HT-29 (cell line): ENCODE results near the gene TDRD9. TPM values are rescaled to one million over a fixed set of nuclear protein-coding genes. Genes with fewer than 3 reads are reported as not detected.
"Not testable (repeated sequence)": the region's sequence is repeated elsewhere in the genome, so short reads cannot be mapped to it uniquely, and the experiment has no call there.

Experiments
- DNase-seq: peaks from one replicate; pipeline ENCODE4 v3.0.0-alpha.2; 2015; ENCODE audit warnings: low spot score
- total RNA-seq: library from RNA; depleted of rRNA; stranded (reverse); fragments of >200 nt; shearing (Covaris generic); gene quantifications from 2 replicates; pipeline ENCODE4 v1.2.3, GENCODE V29; 2014; rRNA removed

TDRD9 gene, protein sequence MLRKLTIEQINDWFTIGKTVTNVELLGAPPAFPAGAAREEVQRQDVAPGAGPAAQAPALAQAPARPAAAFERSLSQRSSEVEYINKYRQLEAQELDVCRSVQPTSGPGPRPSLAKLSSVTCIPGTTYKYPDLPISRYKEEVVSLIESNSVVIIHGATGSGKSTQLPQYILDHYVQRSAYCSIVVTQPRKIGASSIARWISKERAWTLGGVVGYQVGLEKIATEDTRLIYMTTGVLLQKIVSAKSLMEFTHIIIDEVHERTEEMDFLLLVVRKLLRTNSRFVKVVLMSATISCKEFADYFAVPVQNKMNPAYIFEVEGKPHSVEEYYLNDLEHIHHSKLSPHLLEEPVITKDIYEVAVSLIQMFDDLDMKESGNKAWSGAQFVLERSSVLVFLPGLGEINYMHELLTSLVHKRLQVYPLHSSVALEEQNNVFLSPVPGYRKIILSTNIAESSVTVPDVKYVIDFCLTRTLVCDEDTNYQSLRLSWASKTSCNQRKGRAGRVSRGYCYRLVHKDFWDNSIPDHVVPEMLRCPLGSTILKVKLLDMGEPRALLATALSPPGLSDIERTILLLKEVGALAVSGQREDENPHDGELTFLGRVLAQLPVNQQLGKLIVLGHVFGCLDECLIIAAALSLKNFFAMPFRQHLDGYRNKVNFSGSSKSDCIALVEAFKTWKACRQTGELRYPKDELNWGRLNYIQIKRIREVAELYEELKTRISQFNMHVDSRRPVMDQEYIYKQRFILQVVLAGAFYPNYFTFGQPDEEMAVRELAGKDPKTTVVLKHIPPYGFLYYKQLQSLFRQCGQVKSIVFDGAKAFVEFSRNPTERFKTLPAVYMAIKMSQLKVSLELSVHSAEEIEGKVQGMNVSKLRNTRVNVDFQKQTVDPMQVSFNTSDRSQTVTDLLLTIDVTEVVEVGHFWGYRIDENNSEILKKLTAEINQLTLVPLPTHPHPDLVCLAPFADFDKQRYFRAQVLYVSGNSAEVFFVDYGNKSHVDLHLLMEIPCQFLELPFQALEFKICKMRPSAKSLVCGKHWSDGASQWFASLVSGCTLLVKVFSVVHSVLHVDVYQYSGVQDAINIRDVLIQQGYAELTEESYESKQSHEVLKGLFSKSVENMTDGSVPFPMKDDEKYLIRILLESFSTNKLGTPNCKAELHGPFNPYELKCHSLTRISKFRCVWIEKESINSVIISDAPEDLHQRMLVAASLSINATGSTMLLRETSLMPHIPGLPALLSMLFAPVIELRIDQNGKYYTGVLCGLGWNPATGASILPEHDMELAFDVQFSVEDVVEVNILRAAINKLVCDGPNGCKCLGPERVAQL (N-terminal part only)
- 0.03 TPM in 1 of 2 replicates, not detected in the other for total RNA-seq

DNA sequence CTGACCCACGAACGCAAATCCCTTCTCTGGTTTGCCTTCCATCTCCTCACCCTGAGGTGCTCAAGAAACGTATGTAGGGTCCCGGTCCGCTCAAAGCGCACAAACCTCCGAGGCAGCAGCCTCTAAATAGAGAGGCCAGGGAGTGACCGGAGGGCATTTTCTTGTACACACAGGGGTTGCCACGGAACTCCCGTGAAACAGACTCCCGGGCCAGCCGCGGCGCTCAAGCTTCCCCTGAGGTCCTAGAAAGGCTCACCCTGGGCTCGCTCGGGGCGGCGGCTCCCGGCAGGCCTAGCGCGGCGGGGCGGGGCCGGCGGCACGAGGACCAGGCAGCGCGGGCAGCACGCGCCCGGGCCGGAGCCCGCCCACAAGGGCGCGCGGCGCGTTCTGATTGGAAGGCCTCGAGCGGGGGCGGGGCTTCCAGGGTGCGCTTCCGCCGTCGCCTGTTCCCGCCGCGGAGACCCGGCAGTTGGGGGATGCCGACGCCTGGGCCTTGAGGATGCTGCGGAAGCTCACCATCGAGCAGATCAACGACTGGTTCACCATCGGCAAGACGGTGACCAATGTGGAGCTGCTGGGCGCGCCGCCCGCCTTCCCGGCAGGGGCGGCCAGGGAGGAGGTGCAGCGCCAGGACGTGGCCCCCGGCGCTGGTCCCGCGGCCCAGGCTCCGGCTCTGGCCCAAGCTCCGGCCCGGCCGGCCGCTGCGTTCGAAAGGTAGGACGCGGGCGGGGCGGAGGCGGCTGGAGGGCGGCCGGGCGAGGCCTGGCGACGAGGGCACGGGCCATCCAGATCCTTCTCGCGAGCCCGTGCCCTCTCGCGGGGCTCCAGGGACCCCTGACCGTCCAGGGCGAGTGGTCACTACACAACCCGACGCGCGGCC lies at the start of gene TDRD9:
Gene TDRD9, plus strand, starts transcription at position 446 of the 880 bp plus-strand sequence. Its CDS starts 54 bp downstream, at position 500.
- no peak for DNase-seq

DNA sequence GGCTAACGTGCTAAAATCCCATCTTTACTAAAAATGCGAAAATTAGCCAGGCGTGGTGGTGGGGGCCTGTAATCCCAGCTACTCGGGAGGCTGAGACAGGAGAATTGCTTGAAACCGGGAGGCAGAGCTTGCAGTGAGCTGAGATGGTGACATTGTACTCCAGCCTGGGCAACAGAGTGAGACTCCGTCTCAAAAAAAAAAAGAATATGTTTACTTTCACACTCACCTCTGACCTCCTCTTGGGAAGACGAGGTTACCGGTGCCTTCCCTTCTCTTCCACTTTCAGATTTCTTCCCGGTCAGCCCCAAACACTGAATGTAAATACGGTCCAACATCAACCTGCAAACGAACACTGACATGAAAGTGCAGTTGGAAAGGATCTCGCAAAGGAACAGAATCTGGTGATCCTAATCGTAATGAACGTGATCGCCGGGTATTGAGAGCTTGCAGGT lies 49.1 kb upstream of the TDRD9 start:
- DNase-seq, result no peak

DNA sequence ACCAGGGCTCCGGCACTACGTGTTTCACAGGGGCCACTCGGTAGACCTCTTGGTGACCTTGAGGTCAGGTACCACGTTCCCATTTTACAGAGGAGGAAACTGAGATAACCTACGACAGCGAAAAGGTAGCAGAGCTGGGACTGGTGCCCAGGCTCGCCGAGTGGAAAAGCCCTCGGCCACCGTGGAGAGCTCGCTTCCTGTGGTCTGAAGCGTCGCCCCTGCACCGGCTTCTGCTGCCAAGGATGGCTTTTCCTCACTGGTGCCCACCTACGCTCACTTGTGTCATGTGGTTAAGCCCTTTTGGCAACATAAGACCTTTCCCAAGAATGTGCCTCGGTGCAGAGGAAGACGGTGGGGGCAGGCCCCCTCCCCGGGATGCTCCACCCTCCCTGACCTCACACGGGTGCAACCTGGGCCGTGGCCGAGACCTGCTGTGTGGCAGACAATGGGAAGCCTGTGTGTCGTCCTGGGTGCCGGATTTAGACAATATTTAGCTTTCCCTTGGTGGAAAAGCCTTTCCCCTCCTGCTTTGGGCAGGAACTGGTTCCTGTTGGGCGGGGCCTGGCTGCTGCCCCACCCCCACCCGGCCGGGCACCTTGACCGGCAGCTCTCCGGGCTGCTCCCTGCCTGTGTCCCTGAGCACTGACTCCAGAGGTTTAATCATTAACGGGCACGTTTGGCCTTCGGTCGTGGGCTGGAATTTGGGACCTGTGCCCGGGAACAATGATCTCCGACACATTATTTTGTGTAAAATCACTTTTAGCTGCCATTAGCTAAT lies 48.5 kb upstream of the TDRD9 start:
- DNase-seq, result peak; percentile 78

DNA sequence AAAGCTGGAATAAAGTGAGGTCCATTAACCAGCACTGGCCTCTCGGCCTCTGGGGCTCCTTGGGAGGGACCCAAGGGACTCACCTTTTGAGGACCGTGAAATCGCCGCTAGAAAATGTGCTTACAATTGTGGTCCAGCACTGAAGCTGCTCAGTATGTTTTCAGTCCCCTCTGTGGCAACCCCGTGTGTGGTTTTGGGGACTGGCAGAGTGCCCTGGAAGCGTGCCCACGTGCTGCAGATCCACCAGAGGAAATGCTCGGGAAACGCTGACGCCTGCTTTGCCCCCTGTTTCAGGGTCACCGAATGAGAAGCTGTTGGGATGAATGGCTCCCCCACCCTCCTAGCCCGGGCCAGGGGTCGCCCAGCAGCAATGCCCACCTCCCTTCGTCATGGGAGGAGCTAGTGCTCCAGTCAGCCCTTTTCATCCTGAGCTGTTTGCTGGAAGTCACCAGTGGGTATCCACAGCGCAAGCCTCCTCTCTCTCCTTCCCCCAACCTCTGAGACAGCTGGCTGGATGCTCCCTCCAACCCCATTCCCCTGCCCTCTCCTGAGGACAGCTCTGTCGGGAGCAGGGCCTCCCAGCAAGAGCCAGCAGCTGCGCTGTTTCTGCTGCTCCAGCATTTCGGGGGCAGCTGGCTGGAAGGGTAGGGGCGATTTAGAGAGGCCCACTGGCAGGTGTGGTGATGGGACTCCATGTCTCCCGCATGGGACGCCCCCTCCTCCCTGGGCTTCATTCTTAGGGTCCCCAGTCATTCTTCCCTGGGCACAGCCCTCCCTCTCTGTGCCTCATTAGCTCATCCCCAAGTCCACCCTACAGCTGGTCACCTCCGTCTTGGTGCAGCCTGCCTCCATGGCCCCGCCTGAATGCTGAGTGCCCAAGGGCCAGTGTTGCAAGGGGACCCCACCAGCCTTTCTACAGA lies 47.6 kb upstream of the TDRD9 start:
- DNase-seq, result no peak

DNA sequence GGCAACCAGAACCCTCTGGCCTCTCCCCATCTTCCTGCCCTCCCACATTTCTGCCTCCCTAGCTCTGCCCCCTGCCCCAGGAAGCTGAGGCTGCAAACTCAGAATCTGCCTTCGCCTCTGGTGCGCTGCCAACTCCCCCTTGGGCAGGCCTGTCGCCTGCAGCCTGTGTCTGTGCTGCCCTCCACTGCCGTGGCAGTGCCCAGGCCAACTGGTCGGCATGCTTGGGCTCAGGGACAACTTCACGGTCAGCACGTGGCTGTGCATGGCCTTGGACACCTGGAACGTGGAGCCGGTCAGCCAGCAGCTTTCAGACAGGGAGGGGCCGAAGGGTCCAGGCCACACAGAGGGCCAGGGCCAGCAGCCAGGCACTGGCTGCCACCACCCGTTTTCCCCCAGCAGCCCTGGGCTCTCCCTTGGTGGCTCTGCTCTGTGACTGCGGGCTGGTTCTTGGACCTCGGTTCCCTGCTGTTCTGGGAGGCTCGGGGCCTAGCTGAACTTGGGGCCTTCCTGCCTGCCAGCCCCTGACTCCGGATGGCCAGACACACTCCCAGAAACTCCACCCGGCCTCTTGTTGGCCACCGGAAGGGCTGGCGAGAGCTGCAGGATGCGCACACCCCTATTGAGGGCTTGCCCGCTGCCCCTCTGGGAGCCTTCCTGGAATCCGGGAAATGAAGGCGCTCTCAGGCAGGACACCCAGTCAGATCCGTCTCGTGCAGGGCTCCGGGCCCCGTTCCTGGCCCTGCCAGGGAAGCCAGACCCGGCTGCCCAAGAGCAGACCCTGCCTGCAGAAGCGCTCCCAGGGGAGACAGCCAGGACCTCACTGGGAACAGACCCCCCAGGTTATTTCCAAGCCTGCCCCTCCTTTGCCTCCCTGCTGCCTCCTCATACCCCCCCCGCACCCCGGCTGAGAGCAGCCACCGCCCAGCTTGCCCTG lies 46.7 kb upstream of the TDRD9 start:
- no peak for DNase-seq

DNA sequence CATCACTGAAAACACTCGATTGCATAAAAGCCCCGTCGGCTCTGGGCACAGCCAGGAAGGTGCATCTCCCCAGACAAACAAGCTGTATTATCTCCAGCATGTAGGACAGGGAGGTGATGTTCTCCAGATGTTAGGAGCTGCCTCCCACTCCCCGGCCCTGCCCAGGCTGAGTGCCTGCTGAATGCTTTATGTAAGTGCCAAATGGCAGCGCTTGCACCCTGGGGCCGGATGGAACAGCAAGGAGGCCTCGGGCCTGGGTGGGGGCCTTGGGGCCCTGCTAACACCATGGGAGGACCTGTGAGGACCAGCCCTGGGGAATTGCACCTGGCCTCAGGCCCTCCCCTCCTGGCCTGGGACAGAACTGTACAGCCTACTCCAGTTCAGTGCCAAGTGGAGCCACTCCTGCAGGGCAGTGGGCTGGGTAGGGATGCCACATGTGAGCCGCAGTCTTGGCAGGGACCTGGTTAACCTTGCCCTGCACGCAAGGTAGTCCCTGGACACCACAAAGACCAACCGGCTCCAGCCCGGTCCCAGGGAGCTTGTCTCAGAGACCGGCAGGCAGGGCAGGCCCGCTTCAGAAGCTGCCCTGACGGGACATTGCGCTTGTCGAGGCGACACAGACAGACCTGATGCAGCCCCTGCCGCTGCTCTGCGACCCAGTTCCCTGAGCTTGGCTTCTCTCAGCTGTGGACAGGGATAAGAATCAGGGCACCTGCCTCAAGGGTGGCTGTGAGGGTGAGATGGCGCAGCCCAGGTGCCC lies 45.6 kb upstream of the TDRD9 start:
- no peak for DNase-seq

DNA sequence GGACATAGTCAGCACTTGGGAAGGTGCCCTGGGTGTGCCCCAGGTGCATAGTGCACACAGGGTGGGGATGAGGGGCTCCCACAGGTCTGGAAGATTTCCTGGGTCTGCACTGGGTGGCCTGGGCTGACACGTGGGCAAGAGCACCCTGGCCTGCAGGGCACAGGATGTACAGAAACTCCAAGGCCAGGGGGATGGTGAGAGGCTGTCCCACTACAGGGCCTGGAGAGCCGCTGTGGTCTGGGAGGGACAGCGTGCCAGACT lies 45.1 kb upstream of the TDRD9 start:
- no peak for DNase-seq

DNA sequence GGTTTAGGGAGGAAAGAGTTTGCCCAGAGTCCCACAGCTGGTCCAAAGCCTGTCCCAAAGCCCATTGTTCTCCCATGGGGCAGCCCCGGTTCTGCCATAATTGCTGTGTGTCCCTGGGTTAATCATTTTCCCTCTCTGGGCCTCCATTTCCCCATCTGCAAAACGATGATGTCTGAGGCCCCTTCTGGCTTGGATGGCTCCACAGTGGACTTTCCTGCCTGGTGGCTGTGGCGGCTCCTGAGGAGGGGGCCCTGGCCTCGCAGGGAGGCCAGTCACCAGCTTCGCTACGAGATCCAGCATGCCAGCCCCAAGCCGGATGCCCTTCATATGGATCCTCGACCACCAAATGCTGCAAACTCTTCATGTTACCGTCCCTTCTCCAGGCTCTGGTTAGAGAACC lies 43.4 kb upstream of the TDRD9 start:
- DNase-seq, result no peak

DNA sequence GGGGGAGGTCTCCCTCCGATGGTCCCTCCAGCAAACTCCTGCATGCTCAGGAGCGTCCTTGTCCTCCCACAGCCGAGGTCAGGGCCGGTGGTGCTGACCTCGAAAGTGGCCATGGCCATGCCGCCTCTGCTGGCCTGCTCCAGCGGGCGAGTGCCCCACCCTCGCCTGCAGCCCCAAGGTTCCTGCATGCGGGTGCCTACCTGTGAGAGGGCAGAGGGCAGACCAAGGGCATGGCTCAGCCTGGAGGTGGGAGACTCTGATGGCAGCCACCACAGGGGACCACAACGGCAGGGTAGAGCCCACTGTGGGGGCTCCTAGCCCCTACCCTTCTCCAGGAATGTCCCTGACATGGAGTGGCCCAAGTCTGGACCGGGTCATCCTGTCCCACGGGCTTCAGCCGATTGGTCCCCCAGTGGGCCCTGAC lies 42.7 kb upstream of the TDRD9 start:
- DNase-seq, result no peak

DNA sequence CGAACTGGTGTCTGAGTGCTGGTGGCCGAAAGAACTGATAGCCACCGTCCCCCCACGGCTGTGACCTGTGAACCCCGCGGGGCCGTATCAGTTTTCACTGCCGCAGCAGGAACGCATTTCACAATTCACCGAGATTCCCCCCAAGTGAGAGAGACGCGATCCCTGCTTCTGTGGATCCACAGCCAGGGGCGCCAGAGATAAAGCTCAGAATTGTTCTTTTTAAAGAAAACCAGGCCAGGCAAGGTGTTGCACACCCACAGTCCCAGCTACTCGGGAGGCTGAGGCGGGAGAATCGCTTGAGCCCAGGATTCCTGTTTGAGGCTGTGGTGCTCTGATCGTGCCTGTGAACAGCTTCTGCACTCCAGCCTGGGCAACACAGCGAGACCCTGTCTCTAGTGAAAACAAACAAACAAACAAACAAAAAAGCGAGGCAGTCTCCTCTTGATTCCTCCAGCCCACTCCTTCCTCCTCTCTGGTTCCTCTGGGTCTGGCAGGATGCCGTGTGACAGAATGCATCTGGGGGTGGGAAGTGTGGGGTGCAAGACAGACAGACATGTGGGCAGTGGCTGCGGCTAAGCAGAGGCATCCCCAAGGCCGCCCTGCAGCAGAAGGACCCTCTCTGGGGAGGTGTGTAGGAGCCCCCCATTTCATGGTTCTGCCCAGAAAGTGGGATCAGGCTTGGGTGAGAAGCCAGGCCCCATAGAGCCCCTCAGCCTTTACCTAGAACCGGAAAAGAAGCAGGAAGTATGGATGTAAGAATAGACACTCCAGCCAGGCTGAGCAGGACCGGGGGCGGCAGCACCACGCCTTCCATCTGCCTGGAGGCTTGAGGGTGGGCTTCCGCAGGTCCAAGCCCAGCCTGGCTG lies 41.7 kb upstream of the TDRD9 start:
- no peak for DNase-seq

DNA sequence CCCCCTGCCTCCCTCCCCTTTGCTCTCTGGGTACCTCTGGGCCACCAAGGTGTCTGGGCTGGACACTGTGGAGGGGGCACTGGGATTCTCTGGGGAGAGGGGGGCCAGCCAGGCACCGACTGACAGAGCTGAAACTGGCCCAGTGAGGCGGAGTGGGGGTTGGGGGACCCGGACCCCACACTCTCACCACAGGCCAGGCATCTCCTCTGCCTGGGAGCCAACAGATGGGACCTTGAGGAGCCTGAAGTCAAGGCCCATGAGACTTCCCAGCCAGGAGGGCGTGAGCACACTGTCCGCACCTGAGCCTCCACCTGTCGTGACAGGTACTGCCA lies 41.1 kb upstream of the TDRD9 start:
- DNase-seq, result no peak

DNA sequence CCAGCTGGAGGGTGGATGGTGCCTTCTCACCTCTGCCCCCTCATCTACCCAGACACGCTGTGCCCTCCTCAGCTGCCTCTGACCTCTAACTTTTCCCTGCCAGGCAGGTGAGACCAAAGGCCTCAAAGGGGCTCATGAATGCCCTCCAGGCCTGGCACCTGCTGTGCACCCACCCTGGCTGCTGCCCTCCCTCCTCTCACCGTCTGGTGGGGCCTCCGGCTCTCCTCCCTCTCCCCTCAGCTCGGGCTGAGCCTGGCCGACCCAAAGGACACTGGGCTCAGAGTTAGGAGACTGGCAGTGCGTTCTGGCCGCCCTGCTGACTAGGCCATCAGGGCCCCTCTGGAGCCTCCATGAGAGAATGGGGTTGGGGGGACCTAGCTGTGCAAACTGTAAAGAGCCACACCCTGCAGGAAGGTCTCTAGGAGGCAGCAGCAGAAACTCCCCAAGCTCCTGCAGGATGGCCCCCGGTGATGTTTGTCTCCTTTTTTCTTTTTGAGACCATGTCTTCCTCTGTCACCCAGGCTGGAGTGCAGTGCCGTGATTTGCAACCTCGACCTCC lies 40.6 kb upstream of the TDRD9 start:
- DNase-seq, result no peak

DNA sequence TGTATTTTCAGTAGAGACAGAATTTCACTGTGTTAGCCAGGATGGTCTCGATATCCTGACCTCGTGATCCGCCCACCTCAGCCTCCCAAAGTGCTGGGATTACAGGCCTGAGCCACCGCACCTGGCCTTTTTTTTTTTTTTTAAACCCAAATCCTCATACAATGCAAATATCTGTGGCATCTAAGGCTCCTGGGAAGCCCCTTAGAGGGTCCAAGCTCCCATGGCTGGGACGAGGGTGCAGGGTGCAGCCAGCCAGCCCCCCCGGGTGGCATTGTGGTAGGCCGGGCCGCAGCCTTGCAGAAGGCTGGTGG lies 39.3 kb upstream of the TDRD9 start:
- not testable (repeated sequence) for DNase-seq

DNA sequence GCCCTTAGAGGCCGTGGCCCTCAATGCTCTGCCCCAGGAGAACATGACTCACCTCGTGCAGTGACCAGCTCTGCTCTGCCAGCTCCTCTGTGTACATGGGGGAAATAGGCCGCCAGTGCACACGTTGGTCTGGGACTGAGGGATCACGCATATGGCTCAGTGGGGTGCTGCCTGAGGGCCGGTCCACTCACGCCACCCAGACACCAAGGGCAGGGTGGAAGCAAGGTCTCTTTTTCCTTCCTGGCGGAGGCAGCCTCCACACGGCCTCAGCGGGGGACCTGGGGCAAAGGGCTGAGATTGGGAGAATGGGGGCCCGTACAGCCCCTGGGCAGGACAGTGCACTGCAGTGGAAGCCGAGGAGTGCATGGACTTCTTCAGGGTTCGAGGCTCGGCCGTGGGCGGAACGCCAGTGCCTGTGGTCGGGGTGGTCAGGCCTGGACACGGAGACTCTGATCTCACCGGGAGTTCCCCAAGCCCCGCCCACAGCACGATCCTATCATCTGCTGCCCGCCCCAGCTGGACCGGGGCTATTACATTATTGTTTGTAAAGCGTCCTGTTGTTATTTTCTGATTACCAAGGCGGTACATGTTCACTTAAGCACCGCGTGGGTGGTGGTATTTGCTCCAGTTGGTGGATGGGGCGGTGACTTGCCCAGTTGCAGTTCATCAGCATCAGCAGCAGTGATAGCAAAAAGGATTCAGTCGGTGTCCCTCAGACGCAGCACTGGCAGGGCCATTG lies 38.8 kb upstream of the TDRD9 start:
- DNase-seq, result no peak

DNA sequence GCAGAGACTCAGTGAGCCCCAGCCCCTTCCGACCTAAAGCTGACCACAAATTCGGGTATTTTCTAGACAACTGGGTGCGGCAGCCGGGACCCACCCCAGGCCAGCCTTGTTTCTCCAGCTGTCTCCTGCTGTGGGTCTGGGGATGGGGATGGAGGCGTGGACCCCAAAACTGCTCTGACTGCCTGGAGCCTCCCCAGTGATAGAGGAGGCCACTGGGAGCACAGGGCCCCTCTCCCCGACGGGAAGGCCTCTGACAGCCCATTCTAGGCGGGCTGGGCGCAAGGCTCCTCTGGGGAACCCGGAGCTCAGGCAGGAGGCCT lies 38.2 kb upstream of the TDRD9 start:
- DNase-seq, result no peak
